Measurements from ENCODE around the gene RBMS3.

- TF ChIP-seq CTCF (IDR thresholded peaks at IDR 0.05) = no peak
- no peak for TF ChIP-seq POLR2AphosphoS5 (IDR thresholded peaks at IDR 0.05)
- no peak for TF ChIP-seq EP300 (IDR thresholded peaks at IDR 0.05)
Measured at GRCh38 chr3:30020380-30020779, 739.5 kb downstream of the RBMS3 start.
